D721Med (cell line): ENCODE data around the gene EGFLAM.

Source experiments
- DNase-seq: peaks from one replicate; pipeline ENCODE4 v3.0.0; 2011; ENCODE audit warnings: low spot score; ENCODE audit not compliant: insufficient read length
- FAIRE-seq: peaks from 2 replicates; lab custom pipeline; 2011; peaks lifted over from hg19 to GRCh38; lab: Jason Lieb, UNC
- TF ChIP-seq, protein P1 (sequence below): IDR thresholded peaks from 2 replicates; pipeline ENCODE4 v1.5.1; 2012; ENCODE audit warnings: mild to moderate bottlenecking, control low read depth; ENCODE audit not compliant: insufficient read depth; ENCODE audit errors: missing control alignments

Gene EGFLAM

DNA sequence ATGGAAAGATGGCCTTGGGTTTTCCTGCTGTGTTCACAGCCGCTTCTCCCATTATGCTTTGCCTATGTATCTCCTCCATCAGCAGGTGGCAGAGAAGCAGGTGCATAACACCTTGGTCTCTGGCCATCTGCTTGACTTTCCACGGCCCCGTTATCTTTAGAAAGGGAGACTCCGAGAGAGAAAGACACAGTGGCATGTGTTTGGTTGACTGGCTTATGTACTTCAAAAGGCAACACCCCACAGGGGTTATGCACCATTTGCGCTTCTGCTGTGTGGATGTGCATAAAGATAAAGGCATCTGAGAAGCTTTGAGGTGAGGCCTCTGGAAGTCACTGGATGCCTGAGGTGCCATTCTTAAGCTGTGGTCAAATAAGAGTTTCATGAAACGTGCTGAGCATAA is 138.4 kb downstream of the EGFLAM start:
- TF ChIP-seq, protein P1, sequence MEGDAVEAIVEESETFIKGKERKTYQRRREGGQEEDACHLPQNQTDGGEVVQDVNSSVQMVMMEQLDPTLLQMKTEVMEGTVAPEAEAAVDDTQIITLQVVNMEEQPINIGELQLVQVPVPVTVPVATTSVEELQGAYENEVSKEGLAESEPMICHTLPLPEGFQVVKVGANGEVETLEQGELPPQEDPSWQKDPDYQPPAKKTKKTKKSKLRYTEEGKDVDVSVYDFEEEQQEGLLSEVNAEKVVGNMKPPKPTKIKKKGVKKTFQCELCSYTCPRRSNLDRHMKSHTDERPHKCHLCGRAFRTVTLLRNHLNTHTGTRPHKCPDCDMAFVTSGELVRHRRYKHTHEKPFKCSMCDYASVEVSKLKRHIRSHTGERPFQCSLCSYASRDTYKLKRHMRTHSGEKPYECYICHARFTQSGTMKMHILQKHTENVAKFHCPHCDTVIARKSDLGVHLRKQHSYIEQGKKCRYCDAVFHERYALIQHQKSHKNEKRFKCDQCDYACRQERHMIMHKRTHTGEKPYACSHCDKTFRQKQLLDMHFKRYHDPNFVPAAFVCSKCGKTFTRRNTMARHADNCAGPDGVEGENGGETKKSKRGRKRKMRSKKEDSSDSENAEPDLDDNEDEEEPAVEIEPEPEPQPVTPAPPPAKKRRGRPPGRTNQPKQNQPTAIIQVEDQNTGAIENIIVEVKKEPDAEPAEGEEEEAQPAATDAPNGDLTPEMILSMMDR = no peak
- no peak for FAIRE-seq
- DNase-seq = no peak

DNA sequence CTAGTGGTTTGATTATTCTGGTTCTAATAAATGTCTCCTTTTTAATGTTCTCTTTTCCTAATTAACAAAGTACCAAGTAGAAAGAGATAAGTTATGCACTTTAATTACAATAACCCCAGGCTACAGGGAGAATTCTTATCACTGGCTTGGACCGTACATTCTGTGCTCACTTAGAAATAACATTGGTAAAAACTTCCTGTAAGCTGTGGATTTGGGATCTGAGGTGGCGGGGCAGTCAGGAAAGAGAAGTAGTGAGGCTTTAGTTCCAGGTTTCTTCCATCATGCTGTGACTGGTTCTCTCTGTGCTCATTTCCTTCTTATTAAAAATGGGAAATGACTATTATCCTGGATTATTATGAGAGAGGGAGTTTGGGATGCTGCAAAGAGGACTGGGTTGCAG is 142.0 kb downstream of the EGFLAM start:
- TF ChIP-seq, protein P1 = no peak
- no peak for DNase-seq
- FAIRE-seq = no peak

DNA sequence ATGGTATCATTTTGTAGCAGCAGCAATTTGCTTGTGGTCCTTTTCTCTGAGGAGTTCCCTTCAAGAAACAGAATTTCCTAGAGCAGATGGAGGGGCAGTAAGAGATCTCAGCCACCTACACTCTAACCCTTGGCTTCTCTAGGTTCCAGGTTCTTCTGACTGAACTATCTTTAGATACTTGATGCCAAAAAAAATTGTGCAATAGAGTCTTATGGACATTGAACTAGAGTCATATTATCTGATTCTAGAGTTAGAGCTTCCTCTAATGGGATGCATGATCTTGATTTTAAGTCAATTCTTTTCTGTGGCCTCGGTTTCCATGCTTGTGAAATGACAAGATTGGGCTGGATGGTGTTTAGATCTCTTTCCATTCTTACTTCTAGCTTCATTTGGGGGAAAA is 142.8 kb downstream of the EGFLAM start:
- DNase-seq = no peak
- FAIRE-seq = no peak
- TF ChIP-seq, protein P1 = no peak

DNA sequence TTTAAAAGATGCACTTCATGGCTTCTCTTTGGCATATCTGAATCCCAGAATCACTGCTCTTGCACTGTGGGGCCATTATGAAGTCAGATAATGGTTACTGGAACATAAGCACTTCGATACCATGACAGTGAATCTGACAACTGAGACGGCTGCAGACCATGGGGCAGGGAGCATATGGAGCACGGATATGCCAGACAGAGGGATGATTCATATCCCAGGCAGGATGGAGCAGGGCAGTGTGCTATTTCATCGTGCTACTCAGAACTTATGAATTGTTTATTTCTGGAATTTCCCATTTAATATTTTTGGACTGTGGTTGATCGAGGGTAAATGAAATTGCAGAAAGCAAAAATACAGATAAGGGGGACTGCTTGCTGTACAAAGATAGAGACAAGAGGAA is 145.0 kb downstream of the EGFLAM start:
- no peak for DNase-seq
- TF ChIP-seq, protein P1 = no peak
- no peak for FAIRE-seq

DNA sequence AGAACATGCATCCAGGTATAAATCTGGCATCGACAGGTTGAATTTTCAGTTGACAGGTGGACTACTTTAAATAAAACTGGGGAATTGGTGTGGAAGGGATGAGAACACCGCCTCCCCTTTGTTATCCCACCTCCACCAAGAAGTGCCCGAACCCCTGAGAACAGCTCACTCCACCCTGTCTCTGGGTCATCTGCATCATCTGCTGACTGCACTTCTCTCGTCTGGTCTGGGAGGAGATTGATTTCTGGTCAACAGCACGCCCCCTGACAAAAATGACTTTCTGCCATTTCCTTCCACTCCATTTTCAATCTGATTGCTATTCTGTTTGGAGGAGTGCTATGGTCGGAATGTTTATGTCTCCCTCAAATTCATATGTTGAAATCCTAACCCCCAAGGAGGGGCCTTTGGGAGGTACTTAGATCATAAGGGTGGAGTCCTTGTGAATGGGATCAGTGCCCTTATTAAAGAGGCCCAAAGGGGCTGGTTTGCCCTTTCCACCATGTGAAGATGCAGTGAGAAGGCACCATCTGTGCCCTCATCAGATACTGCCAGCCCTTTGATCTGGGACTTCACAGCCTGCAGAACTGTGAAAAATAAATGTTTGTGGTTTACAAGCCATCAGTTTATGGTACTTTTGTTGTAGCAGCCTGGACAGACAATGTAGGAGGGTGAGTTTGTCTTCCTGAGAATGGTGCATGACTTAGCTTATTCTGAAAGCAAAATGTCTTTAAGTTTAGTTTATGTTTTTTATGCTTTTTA is 145.7 kb downstream of the EGFLAM start:
- TF ChIP-seq, protein P1 = no peak
- FAIRE-seq = no peak
- DNase-seq = no peak

DNA sequence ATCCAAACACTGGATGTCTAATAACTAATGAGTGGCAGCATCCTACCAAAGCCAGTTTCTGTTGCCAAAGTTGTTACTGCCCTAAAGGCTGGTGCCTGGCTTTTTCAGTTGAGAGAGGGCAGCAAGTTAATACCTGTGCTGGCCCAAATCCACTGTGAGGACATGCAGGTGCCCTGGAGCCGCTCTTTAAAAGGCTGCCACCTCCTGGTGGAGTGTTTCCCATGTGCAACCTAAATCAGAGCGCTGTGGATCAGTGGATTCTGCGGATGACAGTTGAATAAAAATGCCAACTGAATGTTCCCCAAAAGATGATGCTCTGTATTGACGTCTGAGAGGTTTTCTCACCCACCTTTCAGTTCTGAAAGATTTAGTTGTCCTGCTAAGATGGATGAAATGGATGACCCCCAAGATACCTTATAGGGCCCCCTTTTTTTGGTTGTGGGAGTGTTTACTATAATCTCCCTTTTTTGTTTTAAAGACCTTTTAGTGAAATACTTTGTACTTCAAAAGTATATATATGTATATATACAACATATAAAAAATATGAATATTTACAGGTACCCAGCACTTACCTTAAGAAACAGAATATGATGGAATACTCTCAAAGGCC is 146.4 kb downstream of the EGFLAM start:
- DNase-seq (no peak), FAIRE-seq (no peak)
- TF ChIP-seq, protein P1 = peak; percentile 36

DNA sequence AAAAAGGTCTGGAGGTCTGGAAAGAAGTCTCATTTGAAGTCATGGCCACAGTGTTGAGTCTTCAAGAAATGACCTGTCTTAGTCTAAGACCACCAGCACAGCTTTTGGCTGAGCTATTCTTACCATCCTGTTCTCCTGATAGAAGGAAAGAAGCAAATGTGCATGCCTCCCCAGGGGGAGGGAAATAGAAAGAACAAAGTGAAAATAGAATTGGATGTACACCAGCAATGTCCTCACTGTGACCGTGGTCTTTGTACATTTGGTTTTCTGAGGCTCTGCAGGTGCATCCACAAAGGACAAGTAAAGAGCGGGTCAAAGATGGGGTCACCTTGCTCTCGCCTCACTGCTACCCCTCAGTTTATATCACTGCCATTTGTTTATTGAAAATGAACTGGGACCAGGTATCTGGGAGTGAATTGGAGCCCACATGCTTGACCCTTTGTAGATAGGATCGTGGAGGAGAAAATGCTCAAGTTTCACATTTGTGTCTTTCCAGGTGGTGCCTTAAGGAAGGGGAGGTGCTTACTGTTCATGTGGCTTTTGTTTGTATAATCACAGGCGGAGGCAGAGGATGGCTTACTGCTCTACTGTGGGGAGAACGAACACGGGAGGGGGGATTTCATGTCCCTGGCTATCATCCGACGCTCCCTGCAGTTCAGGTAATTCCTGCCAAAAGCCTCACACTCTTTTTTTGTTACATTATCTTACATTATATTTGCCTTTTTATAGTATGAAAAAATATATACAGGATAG is 150.3 kb downstream of the EGFLAM start:
- TF ChIP-seq, protein P1 = no peak
- no peak for DNase-seq
- no peak for FAIRE-seq
